NCI-H2227 (cell line): ENCODE measurements around the gene SYMPK.

Experiments used
- DNase-seq: peaks from one replicate; lab custom pipeline; 2025; ENCODE audit not compliant: unreplicated experiment; lab: John Stamatoyannopoulos, UW

SYMPK gene

DNA sequence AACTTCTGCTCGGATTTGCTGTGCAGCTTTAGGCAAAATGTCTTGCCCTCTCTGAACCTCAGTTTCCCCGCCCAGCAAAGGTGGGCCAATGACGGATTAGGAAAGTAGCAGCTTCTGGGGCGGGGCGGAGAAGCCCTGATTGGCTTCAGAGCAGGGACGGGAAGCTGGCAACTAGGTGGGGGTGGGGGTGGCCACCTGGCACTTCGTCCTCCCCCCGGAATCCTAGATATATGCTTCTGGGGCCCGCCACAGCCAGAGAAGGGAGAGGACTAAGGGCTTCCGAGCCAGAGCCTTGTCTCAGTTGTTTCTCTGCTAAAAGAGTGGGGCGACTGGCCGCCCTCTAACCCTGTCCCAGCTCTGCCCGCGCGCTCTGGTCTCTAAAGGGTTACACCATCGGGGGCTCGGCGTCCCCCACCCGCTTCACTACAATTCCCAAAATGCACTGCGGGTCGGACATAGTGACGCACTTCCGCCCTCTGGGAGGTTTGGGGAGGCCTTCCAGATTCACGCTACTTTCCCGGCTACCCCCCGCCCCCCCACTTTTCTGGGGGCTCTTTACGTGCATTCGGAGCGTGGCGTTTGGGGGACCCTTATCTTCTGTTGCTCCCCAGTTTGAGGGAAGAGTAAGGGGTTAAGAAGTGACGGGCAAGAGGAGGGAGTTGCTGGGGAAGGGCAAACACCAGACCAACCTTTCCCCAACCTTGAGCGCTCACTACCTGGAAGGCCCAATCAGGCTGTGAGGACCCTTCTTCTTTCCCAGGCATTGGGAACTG lies 23.7 kb upstream of the SYMPK start:
- peak; percentile 92 for DNase-seq

DNA sequence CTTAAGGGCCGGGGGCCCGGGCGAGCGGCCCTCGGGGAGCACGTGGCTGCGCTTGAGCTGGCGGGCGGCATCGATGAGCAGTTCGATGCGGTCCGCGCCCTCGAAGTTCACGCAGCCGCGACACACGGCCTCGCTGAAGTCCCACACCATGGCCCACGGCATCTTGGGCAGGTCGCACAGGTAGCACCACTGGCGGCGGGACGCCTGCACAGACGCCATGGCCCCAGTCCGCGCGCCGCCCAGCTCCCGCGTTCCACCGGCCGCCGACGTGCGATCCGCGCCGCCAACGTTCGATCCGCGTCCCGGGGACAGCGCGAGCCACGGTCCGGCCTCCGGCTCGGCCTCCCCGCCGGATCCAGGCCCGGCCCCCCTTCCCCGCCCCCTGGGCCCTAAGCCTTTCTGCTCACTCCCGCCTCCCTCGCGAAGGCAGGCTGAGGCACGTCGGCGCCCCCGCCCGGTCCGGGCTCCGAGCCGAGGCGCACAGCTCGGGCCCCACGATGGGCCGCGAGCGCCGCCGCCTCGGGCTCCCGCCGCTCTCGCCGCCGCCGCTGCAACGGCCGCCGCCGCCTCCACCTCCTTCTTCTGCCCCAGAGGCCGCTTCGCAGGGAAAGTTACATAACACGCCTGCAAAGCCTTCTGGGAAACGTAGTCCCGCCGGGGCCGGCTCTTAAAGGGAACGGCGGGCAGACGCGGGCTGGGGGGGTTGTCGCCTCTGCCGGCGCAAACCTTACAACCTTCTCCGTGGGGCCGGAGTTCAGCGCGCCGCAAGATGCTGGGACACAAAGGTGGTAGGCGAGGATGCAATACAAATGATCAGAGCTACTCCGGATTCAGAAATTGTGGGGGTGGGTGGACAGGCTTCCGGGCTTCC lies 22.8 kb upstream of the SYMPK start, which contains the start of gene IRF2BP1:
IRF2BP1 (minus strand) TSS at position 586 of the 871 bp plus-strand sequence; CDS start at position 219, 367 bp downstream.
- DNase-seq = peak; percentile 92

DNA sequence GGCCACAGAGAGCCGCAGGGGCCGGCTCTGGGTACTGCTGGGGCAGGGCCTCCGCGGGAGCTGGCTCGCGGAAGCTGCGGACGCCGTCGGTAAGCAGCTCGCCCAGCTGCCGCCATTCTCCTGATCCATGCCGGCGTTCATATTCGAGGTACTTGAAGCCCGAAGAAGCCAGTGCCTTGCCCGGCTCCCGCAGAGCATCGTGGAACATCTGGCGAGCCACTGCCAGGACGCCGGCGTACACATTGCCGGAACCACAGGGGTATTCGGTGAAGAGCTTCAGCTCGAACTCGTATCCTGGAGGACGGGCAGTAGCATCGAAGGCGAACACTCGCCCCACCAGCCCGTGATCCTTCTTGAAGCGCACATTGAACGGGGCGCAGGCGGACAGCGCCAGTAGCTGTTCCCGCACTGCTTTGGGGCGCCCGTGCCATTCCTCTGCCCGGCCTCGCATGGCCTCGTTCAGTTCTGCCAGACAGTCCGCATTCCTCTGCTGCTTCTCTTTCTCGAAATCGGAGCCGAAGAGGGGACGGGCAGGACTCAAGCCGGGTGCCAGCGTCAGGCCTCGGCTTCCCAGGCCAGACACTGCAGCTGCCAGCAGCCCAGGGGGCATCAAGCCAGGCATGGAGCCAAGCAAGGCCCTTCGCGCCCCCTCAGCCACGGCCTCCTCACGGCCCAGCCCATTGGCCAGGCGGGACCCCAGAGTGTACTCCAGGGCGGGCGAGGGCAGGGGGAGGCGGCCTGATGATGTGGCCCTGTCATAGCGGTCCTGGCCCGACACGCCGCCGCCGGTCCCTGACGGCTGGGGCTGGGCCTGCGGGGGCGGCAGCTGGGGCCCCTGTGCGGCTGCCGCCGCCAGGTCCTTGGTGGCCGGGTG lies 22.0 kb upstream of the SYMPK start:
- no peak for DNase-seq

- no peak for DNase-seq
Observed at GRCh38 chr19:45883881-45884681, 21.1 kb upstream of the SYMPK start.

DNA sequence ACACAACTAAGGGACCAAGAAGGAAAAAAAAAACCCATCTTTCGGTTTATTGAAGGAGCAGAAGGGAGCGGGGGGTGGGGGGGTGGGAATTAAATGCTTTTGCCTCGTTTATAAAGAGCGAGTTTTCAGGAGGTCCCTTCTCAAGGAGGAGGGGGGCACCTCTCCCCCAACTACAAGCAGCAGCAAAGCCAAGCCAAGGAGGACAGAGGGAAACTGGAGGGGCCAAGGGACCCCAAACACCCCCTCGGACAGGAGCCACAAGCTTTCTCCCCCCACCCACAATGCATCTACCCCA lies 20.6 kb upstream of the SYMPK start:
- no peak for DNase-seq

GRCh38 chr19:45882652-45883585 lies 20.0 kb upstream of the SYMPK start:
- peak; percentile 32 for DNase-seq

- DNase-seq = no peak
Observed at GRCh38 chr19:45881909-45882528, 19.1 kb upstream of the SYMPK start.

GRCh38 chr19:45881082-45881908 lies 18.3 kb upstream of the SYMPK start:
- no peak for DNase-seq

GRCh38 chr19:45879971-45880370 lies 17.0 kb upstream of the SYMPK start:
- DNase-seq = no peak

- no peak for DNase-seq
Observed at GRCh38 chr19:45879055-45879454, 16.1 kb upstream of the SYMPK start.

GRCh38 chr19:45878043-45878794 lies 15.3 kb upstream of the SYMPK start:
- DNase-seq = no peak

DNA sequence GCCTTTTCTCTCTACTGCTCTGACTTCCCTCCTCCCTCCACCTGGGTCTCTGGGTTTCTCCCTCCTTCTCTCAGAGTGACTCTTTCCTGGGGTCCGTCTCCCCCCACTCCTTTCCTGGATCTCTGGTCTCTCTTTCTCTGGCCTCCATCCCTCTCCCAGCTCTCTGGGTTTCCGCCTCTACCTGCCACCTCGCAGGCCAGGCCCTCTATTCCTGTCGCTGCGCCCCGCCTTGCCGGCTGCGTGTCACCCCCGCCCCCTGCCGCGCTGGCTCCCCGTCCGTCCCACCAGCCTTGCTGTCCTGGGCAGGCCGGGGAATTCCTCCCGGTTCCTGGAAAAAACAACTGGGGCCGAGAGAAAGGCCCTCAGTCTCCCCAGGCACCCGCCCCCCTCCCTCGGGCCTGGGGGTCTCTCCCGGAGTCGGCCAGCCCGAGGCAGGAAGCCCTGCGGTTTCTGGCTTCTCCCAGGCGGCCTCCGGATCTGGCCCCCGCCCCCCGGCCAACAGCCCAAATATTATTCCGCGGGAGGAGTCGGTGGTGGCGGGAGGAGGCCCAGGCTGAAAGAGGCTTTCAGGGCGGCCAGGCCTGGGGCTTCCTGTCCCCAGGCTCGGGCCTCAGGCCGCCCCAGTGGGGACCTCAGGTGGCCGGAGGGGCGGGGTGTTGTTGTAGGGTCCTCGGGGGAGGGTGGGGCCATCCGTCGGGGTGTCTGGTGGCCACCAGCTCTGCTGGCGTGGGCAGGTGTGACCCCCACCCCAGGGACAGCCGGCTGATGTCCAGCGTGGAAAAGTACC lies 13.7 kb upstream of the SYMPK start:
- no peak for DNase-seq

DNA sequence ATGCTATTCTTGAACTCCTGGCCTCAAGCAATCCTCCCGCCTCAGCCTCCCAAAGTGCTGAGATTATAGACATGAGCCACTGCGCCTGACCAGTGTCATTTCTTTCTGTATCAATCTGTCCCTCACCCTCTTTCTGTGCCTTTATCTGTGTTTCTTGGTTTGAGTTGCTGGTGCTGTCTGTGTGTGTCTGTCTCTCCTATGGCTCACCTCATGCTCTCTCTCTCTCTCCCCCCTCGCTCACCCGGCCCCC lies 13.1 kb upstream of the SYMPK start:
- no peak for DNase-seq

DNA sequence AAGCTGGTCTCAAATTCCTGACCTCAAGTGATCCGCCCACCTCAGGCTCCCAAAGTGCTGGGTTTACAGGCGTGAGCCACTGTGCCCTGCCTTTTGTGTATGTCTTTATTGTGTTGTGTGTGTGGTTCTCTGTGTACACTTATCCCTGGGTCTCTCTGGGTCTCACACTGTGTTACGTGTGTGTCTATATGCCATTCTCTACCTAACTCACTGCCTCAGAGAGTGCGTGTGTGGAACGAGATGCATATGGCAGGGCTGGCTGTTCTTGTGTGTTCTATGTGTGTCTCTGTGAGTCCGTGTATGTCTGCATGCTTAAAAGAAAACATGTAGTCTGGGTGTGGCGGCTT lies 11.6 kb upstream of the SYMPK start:
- DNase-seq = no peak

- DNase-seq = no peak
Observed at GRCh38 chr19:45873219-45873772, 10.3 kb upstream of the SYMPK start.

DNA sequence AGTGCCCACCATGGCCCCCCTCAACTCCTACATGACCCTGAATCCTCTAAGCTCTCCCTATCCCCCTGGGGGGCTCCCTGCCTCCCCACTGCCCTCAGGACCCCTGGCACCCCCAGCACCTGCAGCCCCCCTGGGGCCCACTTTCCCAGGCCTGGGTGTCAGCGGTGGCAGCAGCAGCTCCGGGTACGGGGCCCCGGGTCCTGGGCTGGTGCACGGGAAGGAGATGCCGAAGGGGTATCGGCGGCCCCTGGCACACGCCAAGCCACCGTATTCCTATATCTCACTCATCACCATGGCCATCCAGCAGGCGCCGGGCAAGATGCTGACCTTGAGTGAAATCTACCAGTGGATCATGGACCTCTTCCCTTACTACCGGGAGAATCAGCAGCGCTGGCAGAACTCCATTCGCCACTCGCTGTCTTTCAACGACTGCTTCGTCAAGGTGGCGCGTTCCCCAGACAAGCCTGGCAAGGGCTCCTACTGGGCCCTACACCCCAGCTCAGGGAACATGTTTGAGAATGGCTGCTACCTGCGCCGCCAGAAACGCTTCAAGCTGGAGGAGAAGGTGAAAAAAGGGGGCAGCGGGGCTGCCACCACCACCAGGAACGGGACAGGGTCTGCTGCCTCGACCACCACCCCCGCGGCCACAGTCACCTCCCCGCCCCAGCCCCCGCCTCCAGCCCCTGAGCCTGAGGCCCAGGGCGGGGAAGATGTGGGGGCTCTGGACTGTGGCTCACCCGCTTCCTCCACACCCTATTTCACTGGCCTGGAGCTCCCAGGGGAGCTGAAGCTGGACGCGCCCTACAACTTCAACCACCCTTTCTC lies 9.4 kb upstream of the SYMPK start:
- DNase-seq = no peak
